Measurements from ENCODE around the gene PRDM16.

- TF ChIP-seq CTCF (IDR thresholded peaks at IDR 0.05) (no peak), POLR2A (IDR thresholded peaks at IDR 0.05) (no peak)
Observed at GRCh38 chr1:3155926-3156220, 86.9 kb downstream of the PRDM16 start.

Data from thyroid gland (tissue), 4 donors.